HG02870 (cell line): ENCODE results near the gene LAMA1.
"Not testable (repeated sequence)": the region's sequence is repeated elsewhere in the genome, so short reads cannot be mapped to it uniquely, and the experiment has no call there.

ENCODE experiments used
- ATAC-seq: cut with Tn5 transposase; IDR thresholded peaks from one replicate; pipeline ENCODE4 v1.9.1; 2021; ENCODE audit warnings: mild to moderate bottlenecking, moderate library complexity; ENCODE audit not compliant: unreplicated experiment

LAMA1 gene

DNA sequence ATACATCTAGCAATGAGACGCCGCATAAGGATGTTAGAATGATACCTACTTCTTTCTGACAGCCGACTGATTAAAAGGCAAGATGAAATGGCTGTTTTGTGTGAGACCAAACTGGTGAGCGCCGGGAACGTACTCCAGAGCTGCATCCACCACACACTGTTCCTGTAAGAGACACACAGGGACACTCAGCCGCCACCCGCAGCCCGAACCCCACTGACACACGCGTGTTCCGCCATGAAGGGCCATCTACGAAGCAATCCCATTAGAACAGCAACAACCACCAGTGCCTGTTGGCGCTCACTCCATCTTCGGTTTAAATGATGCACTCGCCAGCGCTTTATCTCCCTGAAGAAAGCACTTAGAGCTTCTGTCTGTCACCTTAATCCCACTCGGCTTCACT, 162.3 kb downstream of the LAMA1 start:
- ATAC-seq = no peak

GRCh38 chr18:6954501-6954900, 163.1 kb downstream of the LAMA1 start:
- ATAC-seq = no peak

DNA sequence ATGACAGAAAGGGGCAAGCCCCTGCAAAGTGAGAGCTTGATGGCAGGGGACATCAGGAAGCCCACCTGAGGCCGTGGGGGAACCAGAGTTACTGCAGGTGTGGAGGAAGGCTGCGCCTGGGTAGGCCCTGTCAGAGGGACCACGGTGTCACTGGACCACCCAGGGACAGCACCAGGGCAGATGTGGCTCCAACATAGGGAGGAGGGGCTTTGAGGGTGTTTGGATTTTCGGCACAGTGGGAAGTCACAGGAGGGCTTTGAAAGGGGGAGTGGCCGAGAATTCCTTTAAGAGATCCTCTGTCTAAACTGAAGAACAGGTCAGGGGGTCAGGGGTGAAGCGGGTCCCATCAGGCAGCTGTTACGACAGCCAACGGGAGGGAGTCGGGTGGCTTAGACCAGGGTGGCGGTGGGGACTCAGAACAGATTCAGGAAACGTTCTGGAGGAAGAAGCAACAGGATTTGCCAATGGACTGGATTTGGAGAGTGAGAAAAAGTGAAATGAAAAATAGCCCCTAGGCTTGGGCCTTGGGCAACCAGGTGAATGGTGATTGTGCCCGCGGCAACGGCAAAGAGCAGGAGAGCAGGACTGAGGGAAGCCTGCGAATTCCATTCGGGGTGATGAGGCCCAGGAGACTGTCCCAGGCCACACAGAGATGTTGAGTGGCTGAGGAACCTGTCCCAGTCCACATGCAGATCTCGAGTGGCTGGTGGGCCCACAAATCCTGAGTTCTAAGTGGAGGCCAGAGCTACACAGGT, 166.1 kb downstream of the LAMA1 start:
- ATAC-seq = no peak

DNA sequence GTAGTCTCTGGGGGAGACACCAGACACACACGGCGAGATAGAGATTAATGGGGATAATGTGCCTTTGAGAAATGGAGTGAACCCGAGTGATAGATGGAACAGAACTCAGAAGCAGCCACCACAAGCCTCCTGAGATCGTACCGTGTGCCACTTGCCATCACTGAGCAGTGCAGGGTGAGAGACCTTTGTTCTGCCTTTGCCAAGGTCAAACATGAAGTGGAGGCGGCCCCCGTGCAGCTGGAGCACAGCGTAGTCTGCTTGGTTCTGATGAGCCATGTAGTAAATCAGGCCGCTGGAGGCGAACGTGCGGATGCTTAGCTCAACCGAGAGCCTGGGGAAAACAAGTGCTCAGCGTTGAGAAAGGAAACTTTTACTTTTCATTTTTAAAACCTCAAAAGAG, 167.0 kb downstream of the LAMA1 start:
- no peak for ATAC-seq

DNA sequence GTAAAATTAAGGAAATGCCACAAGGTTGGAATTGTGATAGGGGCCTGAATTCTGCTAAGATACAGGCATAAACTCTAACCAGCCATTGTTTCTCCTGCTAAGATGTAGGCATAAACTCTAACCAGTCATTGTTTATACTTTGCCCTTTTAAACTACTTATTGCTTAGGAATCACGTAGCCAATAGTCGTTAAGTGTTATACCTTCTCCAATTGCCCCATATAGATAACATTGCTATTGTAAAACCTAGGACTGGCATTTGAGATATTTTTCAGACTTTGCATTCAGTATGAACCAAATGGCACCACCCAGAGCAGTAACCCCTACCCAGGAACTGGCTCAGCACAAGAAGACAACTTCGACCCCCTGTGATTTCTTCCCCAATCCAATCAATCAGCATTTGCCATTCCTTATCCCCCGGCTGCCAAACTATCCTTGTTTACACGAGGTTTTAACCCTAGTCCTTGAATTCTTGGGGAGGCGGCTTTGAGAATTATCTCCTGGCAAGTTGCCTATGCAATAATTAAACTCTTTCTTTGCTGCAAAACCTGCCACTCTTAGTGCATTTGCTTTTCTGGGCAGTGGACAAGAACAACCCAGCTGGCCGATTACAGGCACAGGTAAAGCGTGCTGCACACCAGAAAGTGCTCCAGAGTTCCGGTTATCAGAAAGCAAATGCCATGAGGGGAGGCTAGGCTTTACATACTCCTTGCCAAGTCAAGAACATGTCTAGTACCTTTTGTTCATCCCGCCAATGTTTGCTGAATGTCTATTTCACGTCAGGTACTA, 167.6 kb downstream of the LAMA1 start:
- ATAC-seq = no peak

DNA sequence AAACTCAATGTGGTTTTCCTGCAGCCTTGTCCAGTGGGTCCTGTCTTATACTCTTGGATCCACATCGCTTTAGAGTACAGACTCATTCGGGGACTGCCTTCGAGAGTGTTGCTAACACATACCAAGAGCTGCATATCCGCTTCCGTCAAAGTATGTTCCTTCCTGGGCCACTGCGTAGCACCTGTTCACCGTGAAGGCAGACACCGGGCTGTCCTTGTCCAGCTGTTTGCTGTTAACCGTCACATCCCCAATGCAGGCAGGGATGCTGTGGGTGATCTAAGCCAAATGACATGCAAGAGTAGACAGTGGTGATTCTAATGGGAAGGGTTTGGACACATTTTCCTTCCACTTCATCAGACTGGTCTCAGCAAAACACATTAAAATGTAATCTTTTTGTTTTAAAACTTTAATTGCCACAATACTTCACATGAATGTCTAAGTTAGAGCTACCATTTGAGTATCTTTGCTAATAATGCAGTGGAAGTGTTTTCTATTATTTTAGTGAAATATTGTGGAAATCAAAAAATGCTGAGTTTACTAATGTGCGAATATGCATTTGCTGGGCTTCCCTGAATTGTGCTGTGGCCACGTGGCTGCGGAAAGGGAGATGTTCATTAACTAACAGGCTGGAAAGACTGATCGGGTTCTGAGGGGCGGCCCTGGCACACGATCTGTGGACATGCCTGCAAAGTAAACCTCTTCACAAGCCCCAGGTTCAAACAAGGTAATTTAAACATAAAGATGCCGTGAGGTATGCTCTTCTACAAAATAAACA, 169.1 kb downstream of the LAMA1 start:
- ATAC-seq = no peak

DNA sequence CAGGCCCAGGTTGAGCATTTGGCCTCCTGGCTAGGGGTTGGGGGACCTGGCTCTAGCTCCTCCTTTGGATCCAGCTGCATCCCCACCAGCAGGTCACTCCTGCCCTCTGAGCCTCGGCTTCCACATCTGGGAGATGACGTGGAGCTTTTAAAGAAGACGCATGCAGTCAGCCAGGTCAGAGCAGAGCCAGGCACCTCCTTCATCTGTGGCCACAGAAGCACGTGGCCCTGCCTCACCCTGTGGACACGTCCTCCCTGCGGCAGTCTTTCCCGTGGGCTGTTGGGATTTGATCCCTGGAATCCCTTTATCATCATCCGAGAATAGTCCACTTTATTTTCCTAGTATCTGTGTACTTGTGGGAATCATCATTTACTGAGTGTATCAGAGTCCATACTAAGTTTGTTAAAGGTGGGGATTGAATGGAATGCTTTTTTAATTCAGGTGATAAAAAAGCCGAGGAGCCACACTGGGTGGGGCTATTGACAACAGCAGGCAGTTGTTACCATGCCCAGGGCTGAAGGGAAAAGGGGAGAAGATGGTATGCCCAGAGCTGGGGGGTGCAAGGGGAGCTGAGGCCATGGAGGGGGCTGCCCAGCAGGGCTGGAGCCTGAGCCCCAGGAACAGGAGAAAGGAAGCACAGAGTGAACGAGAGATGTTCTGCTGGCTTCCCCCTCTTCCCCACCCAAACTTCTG, 170.1 kb downstream of the LAMA1 start:
- ATAC-seq = no peak

DNA sequence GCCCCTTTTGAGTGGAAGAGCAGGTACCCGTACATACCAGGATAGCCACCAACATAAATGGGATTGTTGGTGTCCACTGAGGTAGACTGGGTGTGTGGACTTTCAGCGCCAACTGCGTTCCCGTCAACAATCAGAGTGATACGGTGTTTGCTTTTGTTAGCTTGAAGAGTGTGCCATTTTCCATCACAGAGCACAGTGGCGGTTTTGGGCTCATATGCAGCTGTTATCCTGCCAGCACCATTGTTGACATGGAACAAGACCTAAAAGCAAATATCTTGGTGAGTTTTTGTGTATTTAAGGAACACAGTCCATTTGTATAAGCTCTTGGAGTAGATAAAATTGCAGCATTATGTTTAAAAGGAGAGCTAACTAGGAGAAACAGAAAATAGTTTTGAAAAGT, 174.5 kb downstream of the LAMA1 start:
- no peak for ATAC-seq

DNA sequence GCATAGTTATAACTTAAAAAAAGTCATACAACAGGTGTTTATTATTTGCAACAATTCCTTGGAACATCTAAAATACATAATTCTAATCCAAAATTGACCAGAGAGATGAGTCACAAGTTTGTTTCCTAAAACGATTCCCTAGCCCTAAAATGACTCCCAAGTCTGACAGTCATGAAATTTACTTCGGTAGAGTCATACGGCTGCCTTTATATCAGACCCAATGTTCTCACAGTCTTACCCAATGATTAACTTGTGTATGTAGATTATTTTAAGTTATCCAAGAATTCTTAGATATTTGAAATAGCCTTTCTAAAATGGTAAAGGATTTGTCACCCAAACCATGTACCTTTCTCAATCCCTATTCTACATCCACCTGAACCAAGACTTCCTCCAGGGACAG, 174.9 kb downstream of the LAMA1 start:
- no peak for ATAC-seq

DNA sequence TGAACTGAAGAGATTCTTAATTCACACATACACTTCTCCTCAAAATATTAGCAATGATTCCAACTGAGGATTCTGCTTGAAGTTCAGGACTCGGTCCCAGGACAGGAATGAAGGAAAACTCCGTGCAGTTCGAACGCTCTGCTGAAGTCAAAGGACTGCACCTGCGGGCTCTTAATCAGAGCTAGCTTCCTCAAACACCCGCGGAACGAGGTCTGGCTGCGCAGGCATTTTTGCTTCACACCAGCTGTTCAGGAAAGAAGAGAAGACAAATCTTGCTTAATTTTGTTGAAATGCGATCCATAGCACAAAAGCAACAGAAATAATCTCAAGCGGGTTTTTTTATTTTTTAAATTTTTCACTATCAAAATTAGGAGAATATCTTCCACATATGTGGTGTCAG, 175.6 kb downstream of the LAMA1 start:
- ATAC-seq = no peak

DNA sequence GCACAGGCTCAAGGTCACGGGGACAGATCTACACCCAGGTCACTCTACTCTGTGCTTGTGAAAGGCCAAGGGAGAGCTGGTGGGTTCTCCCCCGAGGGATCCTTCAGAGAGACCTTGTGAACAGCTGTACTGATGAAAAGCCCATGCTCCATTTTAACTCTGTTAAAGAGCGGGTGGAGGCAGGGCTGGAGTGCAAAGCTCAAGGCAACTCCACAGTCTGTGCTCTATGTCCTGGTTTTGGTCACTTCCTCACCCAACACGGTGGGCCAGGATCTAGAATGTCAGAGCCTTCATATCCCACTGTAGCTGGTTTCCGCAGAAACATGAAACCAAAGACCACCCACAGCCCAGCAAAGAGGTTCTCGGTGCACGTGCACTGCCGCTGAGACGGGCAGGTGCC, 177.1 kb downstream of the LAMA1 start:
- no peak for ATAC-seq

DNA sequence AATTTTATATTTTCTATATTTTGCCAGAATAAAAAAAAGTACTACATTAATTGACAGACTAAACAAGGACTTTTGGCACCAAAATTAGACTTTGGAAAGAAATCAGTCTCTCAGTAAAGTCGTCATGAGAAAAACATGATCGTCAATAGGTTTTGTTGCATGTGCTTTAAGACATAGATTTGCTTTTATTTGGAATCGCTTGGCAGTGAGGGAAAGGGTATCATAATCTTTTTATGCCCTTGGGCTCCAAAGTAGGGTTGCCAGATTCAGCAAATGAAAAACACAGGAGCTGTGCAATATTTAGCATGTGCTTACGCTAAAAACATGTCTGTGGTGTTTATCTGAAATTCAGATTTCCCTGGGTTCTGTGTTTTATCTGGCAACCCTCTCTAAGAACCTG, 177.6 kb downstream of the LAMA1 start:
- no peak for ATAC-seq

- ATAC-seq = not testable (repeated sequence)
Measured at GRCh38 chr18:6938403-6938802, 179.2 kb downstream of the LAMA1 start.

- no peak for ATAC-seq
Measured at GRCh38 chr18:6938003-6938402, 179.6 kb downstream of the LAMA1 start.

- ATAC-seq = no peak
Measured at GRCh38 chr18:6934859-6935258, 182.7 kb downstream of the LAMA1 start.

DNA sequence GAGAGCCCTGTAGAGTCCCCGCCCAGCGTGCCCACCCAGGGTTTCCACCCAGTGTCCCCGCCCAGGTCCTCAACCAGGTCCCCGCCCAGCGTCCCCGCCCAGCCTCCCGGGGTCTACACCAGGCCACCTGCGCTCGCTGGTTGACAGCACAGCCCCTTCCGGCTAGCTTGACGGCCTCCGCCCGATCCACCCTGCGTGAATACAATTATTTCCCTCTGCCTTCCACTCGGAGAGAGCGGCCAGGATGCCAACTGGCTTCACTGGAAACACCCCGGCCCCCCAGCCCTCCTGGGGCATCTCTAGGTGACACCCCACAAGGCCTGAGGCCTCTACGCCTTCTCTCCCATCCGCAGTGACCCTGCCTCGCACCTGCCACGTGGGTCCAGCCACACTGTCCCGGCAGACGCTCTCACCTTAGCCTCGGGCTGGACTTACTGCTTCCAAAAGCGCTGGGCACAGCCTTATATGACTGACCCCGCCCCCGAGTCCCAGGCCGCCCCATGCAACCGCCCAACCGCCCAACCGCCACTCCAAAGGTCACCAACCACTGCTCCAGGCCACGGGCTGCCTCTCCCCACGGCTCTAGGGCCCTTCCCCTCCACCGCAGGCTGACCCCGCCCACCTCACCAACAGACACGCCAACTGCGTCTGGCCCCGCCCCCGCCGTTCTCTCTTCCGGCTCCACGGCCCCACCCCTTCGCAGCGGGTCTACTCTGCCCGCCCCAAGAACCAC, 188.1 kb downstream of the LAMA1 start:
- no peak for ATAC-seq

DNA sequence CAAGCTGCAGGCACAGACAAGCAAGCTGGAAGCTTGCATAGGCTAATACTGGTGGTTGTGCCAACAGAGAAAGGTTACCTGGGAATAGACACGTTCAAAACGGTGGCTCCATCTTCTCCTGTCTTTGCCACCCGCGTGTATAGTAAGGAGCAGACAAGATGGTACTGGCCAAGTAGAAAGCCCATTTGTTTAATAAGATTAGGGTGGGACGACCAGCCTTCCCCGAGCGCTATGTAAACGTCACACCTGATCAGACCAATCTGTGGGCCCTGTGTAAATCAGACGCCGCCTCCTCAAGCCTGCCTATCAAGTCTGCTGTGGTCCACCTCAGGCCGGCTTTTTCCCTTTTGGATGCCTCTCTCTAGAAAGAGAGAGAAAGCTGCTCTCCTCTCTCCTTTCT, 189.2 kb downstream of the LAMA1 start:
- no peak for ATAC-seq

GRCh38 chr18:6927153-6927552, 190.4 kb downstream of the LAMA1 start:
- no peak for ATAC-seq

- ATAC-seq = no peak
Measured at GRCh38 chr18:6923220-6923619, 194.4 kb downstream of the LAMA1 start.

- ATAC-seq = no peak
Measured at GRCh38 chr18:6921571-6921970, 196.0 kb downstream of the LAMA1 start.
